ENCODE measurements around the gene KCNJ2.

DNA sequence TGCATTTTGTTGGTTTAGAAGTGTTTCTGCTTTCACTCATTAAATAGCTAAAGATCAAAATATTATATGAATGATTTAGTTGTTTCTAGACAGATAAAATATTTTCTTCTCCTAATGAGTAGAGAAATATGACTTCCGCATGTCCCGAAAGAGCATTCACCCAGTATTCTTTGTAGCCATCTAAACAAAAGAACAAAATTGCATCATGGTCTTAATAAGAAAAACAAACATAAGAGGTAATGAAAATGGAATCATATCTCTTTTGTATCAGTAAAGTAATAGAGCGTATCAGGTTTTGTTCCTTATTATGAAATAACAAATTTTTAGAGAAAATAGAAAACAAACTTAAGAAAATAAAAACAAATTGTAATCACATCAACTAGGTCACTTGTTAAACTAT is 16.1 kb upstream of the KCNJ2 start:
- no peak for TF ChIP-seq EZH2phosphoT487 (IDR thresholded peaks at IDR 0.05; ENCODE audit: low read depth)
- TF ChIP-seq, protein P1, sequence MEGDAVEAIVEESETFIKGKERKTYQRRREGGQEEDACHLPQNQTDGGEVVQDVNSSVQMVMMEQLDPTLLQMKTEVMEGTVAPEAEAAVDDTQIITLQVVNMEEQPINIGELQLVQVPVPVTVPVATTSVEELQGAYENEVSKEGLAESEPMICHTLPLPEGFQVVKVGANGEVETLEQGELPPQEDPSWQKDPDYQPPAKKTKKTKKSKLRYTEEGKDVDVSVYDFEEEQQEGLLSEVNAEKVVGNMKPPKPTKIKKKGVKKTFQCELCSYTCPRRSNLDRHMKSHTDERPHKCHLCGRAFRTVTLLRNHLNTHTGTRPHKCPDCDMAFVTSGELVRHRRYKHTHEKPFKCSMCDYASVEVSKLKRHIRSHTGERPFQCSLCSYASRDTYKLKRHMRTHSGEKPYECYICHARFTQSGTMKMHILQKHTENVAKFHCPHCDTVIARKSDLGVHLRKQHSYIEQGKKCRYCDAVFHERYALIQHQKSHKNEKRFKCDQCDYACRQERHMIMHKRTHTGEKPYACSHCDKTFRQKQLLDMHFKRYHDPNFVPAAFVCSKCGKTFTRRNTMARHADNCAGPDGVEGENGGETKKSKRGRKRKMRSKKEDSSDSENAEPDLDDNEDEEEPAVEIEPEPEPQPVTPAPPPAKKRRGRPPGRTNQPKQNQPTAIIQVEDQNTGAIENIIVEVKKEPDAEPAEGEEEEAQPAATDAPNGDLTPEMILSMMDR (IDR thresholded peaks at IDR 0.05; ENCODE audit: low read depth, low read length) = no peak
